IMR-90 (cell line): ENCODE measurements around the gene RUNX3. TPM values are rescaled to one million over a fixed set of nuclear protein-coding genes. Genes with fewer than 3 reads are reported as not detected.

Experiments
- ATAC-seq: fragments of 200-7000 bp; cut with Tn5 transposase; 2 replicates; pipeline ENCODE4 v1.9.1; 2020; ENCODE audit warnings: low read depth, mild to moderate bottlenecking, moderate library complexity
- BruUV-seq: library from RNA; stranded (reverse); fragments of 400-500 nt; replicated peaks from 2 replicates; lab custom pipeline; 2021; lab: Mats Ljungman, UMichigan
- CTCF ChIA-PET: fragments of 300-600 bp; formaldehyde crosslinking; extraction: SDS; loops from one replicate; lab custom pipeline; 2021; ENCODE audit warnings: antibody characterized with exemption; lab: Yijun Ruan, JAX
- POLR2A ChIA-PET: fragments of 300-600 bp; sonication (Branson Sonifier 250); formaldehyde crosslinking; loops from one replicate; lab custom pipeline; 2022; ENCODE audit warnings: antibody characterized with exemption; ENCODE audit not compliant: unreplicated experiment; lab: Charles Lee
- DNase-seq: peaks from one replicate; pipeline ENCODE4 v3.0.0; 2013
- H2AFZ ChIP-seq: replicated peaks from 2 replicates; pipeline ENCODE3; 2013; ENCODE audit warnings: low read length, mild to moderate bottlenecking; ENCODE audit not compliant: poor library complexity
- H2AK5ac ChIP-seq: 2 replicates; pipeline ENCODE4 v1.6.1; 2013; ENCODE audit warnings: low read depth, low read length, inconsistent platforms
- H2AK9ac ChIP-seq: replicated peaks from 2 replicates; pipeline ENCODE3; 2013; ENCODE audit warnings: mild to moderate bottlenecking, low read depth, low read length, moderate library complexity; ENCODE audit not compliant: poor library complexity
- H2BK120ac ChIP-seq: 2 replicates; pipeline ENCODE4 v1.6.1; 2013; ENCODE audit warnings: low read depth, low read length, inconsistent platforms
- H2BK15ac ChIP-seq: 3 replicates; pipeline ENCODE4 v1.6.1; 2013; ENCODE audit warnings: low read depth, low read length, inconsistent platforms
- H2BK20ac ChIP-seq: 2 replicates; pipeline ENCODE4 v1.6.1; 2013; ENCODE audit warnings: low read depth, mild to moderate bottlenecking, inconsistent platforms, low read length, moderate library complexity
- H2BK5ac ChIP-seq: 2 replicates; pipeline ENCODE4 v1.6.1; 2013; ENCODE audit warnings: mild to moderate bottlenecking, low read depth, low read length, inconsistent platforms; ENCODE audit not compliant: poor library complexity, severe bottlenecking
- H3K14ac ChIP-seq: replicated peaks from 2 replicates; pipeline ENCODE4 v1.6.1; 2013; ENCODE audit warnings: low read depth, low read length, inconsistent platforms
- H3K18ac ChIP-seq: 2 replicates; pipeline ENCODE4 v1.6.1; 2013; ENCODE audit warnings: low read depth, low read length, control low read depth
- H3K23ac ChIP-seq: 2 replicates; pipeline ENCODE4 v1.6.1; 2013; ENCODE audit warnings: low read depth, low read length, inconsistent platforms
- H3K27ac ChIP-seq: 2 replicates; pipeline ENCODE4 v1.5.1; 2013; ENCODE audit warnings: mild to moderate bottlenecking, control low read depth, low read length; ENCODE audit not compliant: insufficient read depth
- H3K27me3 ChIP-seq: 2 replicates; pipeline ENCODE4 v1.6.1; 2013; ENCODE audit warnings: low read length; ENCODE audit not compliant: control insufficient read depth, insufficient read depth
- H3K36me3 ChIP-seq: 2 replicates; pipeline ENCODE4 v1.6.1; 2013; ENCODE audit warnings: low read length, mixed read lengths; ENCODE audit not compliant: control insufficient read depth, insufficient read depth
- H3K4ac ChIP-seq: 2 replicates; pipeline ENCODE4 v1.6.1; 2013; ENCODE audit warnings: low read depth, low read length, inconsistent platforms
- H3K4me1 ChIP-seq: 2 replicates; pipeline ENCODE4 v1.6.1; 2013; ENCODE audit warnings: low read length, mixed read lengths; ENCODE audit not compliant: control insufficient read depth, insufficient read depth
- H3K4me2 ChIP-seq: 2 replicates; pipeline ENCODE4 v1.6.1; 2013; ENCODE audit warnings: low read depth, mild to moderate bottlenecking, control low read depth, low read length, moderate library complexity
- H3K4me3 ChIP-seq: 2 replicates; pipeline ENCODE4 v1.5.1; 2013; ENCODE audit warnings: low read depth, mild to moderate bottlenecking, control low read depth, low read length, moderate library complexity; ENCODE audit not compliant: insufficient read depth
- H3K56ac ChIP-seq: 2 replicates; pipeline ENCODE4 v1.6.1; 2013; ENCODE audit warnings: low read length, inconsistent platforms; ENCODE audit not compliant: insufficient read depth; ENCODE audit errors: extremely low read depth
- H3K79me1 ChIP-seq, 2 experiments: 2 replicates each; pipeline ENCODE4 v1.6.1; 2013; ENCODE audit warnings: low read length in 2 of 2, inconsistent platforms in 1 of 2, low read depth in 1 of 2
- H3K9ac ChIP-seq: 2 replicates; pipeline ENCODE4 v1.6.1; 2013; ENCODE audit warnings: low read depth, low read length, control low read depth
- H3K9me1 ChIP-seq: 2 replicates; pipeline ENCODE4 v1.6.1; 2013; ENCODE audit warnings: low read length, inconsistent platforms; ENCODE audit not compliant: insufficient read depth
- H3K9me3 ChIP-seq: 2 replicates; pipeline ENCODE4 v1.6.1; 2013; ENCODE audit warnings: low read length; ENCODE audit not compliant: control insufficient read depth, insufficient read depth
- H4K20me1 ChIP-seq: 2 replicates; pipeline ENCODE4 v1.6.1; 2013; ENCODE audit warnings: low read length, inconsistent platforms; ENCODE audit not compliant: insufficient read depth
- H4K5ac ChIP-seq: 2 replicates; pipeline ENCODE4 v1.6.1; 2013; ENCODE audit warnings: mild to moderate bottlenecking, low read depth, low read length, control low read depth
- H4K8ac ChIP-seq, 2 experiments: 2 replicates each; pipeline ENCODE4 v1.6.1; 2013; ENCODE audit warnings: low read depth in 2 of 2, low read length in 2 of 2, control low read depth in 1 of 2, inconsistent platforms in 1 of 2
- H4K91ac ChIP-seq: 2 replicates; pipeline ENCODE4 v1.6.1; 2013; ENCODE audit warnings: low read depth, low read length, inconsistent platforms; ENCODE audit not compliant: insufficient read depth
- BHLHE40 ChIP-seq: fragments of 150-350 bp; IDR thresholded peaks from 2 replicates; pipeline ENCODE4 v1.6.1; 2016; ENCODE audit warnings: mild to moderate bottlenecking, low read depth, low read length
- CEBPB ChIP-seq: IDR thresholded peaks from 2 replicates; pipeline ENCODE4 v1.6.1; 2012; ENCODE audit warnings: low read depth, low read length, improper control_type of control experiment
- CHD1 ChIP-seq: IDR thresholded peaks from 2 replicates; pipeline ENCODE4 v1.6.1; 2012; ENCODE audit warnings: low read depth, low read length, improper control_type of control experiment
- FOS ChIP-seq: fragments of 150-350 bp; IDR thresholded peaks from 2 replicates; pipeline ENCODE4 v1.6.1; 2016; ENCODE audit warnings: low read depth, low read length
- MAFK ChIP-seq: IDR thresholded peaks from 2 replicates; pipeline ENCODE4 v1.6.1; 2012; ENCODE audit warnings: low read depth, low read length, improper control_type of control experiment
- MAZ ChIP-seq: IDR thresholded peaks from 2 replicates; pipeline ENCODE4 v1.6.1; 2012; ENCODE audit warnings: low read depth, mild to moderate bottlenecking, low read length, improper control_type of control experiment, moderate library complexity, borderline replicate concordance
- MXI1 ChIP-seq: IDR thresholded peaks from 2 replicates; pipeline ENCODE4 v1.6.1; 2012; ENCODE audit warnings: low read depth, mild to moderate bottlenecking, low read length, moderate library complexity, borderline replicate concordance
- NFE2L2 ChIP-seq: fragments of 150-350 bp; IDR thresholded peaks from 2 replicates; pipeline ENCODE4 v1.6.1; 2016; ENCODE audit warnings: low read depth, mild to moderate bottlenecking, low read length
- POLR2A ChIP-seq: IDR thresholded peaks from 2 replicates; pipeline ENCODE4 v1.6.1; 2012; ENCODE audit warnings: mild to moderate bottlenecking, low read depth, low read length
- RAD21 ChIP-seq: IDR thresholded peaks from 2 replicates; pipeline ENCODE4 v1.6.1; 2012; ENCODE audit warnings: low read length, improper control_type of control experiment
- RCOR1 ChIP-seq: IDR thresholded peaks from 2 replicates; pipeline ENCODE4 v1.6.1; 2012; ENCODE audit warnings: mild to moderate bottlenecking, low read length, improper control_type of control experiment; ENCODE audit not compliant: insufficient replicate concordance
- RFX5 ChIP-seq: IDR thresholded peaks from 2 replicates; pipeline ENCODE4 v1.8.0; 2012; ENCODE audit warnings: low read depth, mild to moderate bottlenecking, low read length, moderate library complexity
- SMC3 ChIP-seq: fragments of 150-350 bp; IDR thresholded peaks from 2 replicates; pipeline ENCODE4 v1.6.1; 2016; ENCODE audit warnings: low read depth, mild to moderate bottlenecking, antibody characterized with exemption, low read length, moderate library complexity
- WGBS, 2 experiments: methylation state at CpG; one replicate each; pipeline versions ENCODE4 v1.1.5 to v1.1.7; 2013; ENCODE audit warnings: missing lambda C conversion rate in 2 of 2; ENCODE audit not compliant: insufficient read length in 1 of 2; ENCODE audit errors: extremely low coverage in 2 of 2; 5-methylcytosine and 5-hydroxymethylcytosine counted together
- dilution Hi-C: fragments of 300-500 bp; cut with HindIII; formaldehyde crosslinking; loops from one replicate; pipeline ENCODE4 v1.14.3; 2018; ENCODE audit warnings: low sequenced_read_pairs; ENCODE audit not compliant: unreplicated experiment
- in situ Hi-C: fragments of 300-500 bp; cut with MboI; formaldehyde crosslinking; loops from 3 replicates; pipeline ENCODE4 v1.14.3; 2019; ENCODE audit warnings: low sequenced_read_pairs, inconsistent platforms, mixed read lengths
- intact Hi-C: fragments of 100-400 bp; cut with micrococcal nuclease; formaldehyde crosslinking; loops from 2 replicates; pipeline ENCODE4 v1.10.0; 2022
- polyA plus RNA-seq, 3 experiments: library from polyadenylated mRNA; depleted of rRNA; stranded (reverse); fragments of >200 nt; gene quantifications; 2 replicates each; pipeline ENCODE4 v1.2.3, GENCODE V29; 2012; ENCODE audit warnings: low replicate concordance in 1 of 3
- total RNA-seq: library from RNA; depleted of rRNA; stranded (reverse); fragments of >200 nt; gene quantifications from 2 replicates; pipeline ENCODE4 v1.2.3, GENCODE V29; 2012
- TF ChIP-seq, protein P1 (sequence below): fragments of 150-350 bp; IDR thresholded peaks from 2 replicates; pipeline ENCODE4 v1.6.1; 2016; ENCODE audit warnings: low read depth, mild to moderate bottlenecking, low read length, moderate library complexity, borderline replicate concordance
- TF ChIP-seq, protein P2 (sequence below): conservative IDR thresholded peaks from 2 replicates; pipeline ENCODE4 v1.5.1; 2012; ENCODE audit warnings: mild to moderate bottlenecking, low read depth, low read length, improper control_type of control experiment
- TF ChIP-seq, protein P3 (sequence below): fragments of 150-350 bp; IDR thresholded peaks from 2 replicates; pipeline ENCODE4 v1.6.1; 2017; ENCODE audit warnings: mild to moderate bottlenecking, antibody characterized with exemption, low read length, low read depth

Gene RUNX3
- total and polyA plus RNA-seq, 2 of the 4 experiments (the other 2 are of a cell fraction): 0.07 TPM; not detected in 1

DNA sequence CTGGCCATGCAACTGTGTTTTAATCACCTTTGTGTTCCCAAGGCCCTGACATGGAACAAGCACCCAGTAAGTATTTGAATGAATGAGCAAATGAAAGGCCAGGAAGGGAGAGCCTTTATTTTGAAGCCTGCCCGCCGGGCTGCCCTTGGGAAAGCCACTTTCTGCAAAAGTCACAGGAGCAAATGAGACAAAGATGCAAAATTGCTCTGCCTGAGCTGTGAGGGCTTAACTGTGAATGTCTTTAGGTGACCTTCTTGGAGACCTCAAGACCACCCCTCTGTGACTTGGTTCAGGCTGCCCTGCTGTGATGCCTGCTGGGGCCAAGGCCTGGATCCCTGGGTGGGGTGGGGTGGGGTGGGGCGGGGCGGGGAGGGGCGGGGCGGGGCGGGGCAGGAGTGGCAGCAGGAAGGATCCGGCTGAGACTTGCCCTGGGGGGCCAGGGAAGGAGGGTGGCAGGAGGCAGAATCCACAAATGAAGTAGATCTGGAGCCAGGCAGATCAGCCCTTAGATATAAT is 54.0 kb downstream of the RUNX3 start:
- Histone ChIP-seq H3K36me3 (no peaks in the 10 kb centered on the region), H3K27ac (no peak overlapping the region), H4K8ac (no peak overlapping the region), H2AFZ (no peak overlapping the region), H3K4me3 (no peak overlapping the region), H2AK5ac (no peak overlapping the region), H3K27me3 (peaks cover 42% of the 10 kb centered on the region), H3K4me1 (peaks cover 2% of the 10 kb centered on the region; the same call in 1 of the 2 replicates), H4K5ac (no peak overlapping the region), H3K9me3 (no peaks in the 10 kb centered on the region; the same call in 1 of the 2 replicates), H2BK15ac (no peak overlapping the region), H3K23ac (no peak overlapping the region), H3K4me2 (no peak overlapping the region), H3K4ac (no peak overlapping the region), H2BK20ac (no peak overlapping the region), H3K18ac (no peak overlapping the region), H3K56ac (no peak overlapping the region), H4K20me1 (no peaks in the 10 kb centered on the region), H3K9me1 (no peaks in the 10 kb centered on the region), H3K14ac (no peak overlapping the region), H3K9ac (no peak overlapping the region), H2BK5ac (no peak overlapping the region), H2BK120ac (no peak overlapping the region), H4K91ac (no peak overlapping the region), H2AK9ac (no peak overlapping the region), H3K79me1 (no peaks in the 10 kb centered on the region)
- DNase-seq (no peak), ATAC-seq (no peak)
- no TSS peak for BruUV-seq
- dilution Hi-C loops: no loop called here
- POLR2A ChIA-PET: no interaction called here
- in situ Hi-C loops: no loop called here
- TF ChIP-seq POLR2A (no peak), RAD21 (no peak), FOS (no peak), RCOR1 (no peak), BHLHE40 (no peak), NFE2L2 (no peak), RFX5 (no peak), CHD1 (no peak), MAFK (no peak), MXI1 (no peak), CEBPB (no peak), SMC3 (no peak), MAZ (no peak)
- TF ChIP-seq, protein P1, sequence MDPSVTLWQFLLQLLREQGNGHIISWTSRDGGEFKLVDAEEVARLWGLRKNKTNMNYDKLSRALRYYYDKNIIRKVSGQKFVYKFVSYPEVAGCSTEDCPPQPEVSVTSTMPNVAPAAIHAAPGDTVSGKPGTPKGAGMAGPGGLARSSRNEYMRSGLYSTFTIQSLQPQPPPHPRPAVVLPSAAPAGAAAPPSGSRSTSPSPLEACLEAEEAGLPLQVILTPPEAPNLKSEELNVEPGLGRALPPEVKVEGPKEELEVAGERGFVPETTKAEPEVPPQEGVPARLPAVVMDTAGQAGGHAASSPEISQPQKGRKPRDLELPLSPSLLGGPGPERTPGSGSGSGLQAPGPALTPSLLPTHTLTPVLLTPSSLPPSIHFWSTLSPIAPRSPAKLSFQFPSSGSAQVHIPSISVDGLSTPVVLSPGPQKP: no peak
- TF ChIP-seq, protein P2, sequence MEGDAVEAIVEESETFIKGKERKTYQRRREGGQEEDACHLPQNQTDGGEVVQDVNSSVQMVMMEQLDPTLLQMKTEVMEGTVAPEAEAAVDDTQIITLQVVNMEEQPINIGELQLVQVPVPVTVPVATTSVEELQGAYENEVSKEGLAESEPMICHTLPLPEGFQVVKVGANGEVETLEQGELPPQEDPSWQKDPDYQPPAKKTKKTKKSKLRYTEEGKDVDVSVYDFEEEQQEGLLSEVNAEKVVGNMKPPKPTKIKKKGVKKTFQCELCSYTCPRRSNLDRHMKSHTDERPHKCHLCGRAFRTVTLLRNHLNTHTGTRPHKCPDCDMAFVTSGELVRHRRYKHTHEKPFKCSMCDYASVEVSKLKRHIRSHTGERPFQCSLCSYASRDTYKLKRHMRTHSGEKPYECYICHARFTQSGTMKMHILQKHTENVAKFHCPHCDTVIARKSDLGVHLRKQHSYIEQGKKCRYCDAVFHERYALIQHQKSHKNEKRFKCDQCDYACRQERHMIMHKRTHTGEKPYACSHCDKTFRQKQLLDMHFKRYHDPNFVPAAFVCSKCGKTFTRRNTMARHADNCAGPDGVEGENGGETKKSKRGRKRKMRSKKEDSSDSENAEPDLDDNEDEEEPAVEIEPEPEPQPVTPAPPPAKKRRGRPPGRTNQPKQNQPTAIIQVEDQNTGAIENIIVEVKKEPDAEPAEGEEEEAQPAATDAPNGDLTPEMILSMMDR: no peak
- TF ChIP-seq, protein P3, sequence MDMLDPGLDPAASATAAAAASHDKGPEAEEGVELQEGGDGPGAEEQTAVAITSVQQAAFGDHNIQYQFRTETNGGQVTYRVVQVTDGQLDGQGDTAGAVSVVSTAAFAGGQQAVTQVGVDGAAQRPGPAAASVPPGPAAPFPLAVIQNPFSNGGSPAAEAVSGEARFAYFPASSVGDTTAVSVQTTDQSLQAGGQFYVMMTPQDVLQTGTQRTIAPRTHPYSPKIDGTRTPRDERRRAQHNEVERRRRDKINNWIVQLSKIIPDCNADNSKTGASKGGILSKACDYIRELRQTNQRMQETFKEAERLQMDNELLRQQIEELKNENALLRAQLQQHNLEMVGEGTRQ: no peak
- CTCF ChIA-PET: no interaction called here
- intact Hi-C loops: no loop called here
- no CpG with 5 or more reads among the region's 8 CpGs for WGBS, 2 experiments
